ENCODE results near the gene B4GAT1. TPM values are rescaled to one million over a fixed set of nuclear protein-coding genes. Genes with fewer than 3 reads are reported as not detected.

B4GAT1 gene
- total RNA-seq, 1 donor from 2014 or later = 28.7 TPM

DNA sequence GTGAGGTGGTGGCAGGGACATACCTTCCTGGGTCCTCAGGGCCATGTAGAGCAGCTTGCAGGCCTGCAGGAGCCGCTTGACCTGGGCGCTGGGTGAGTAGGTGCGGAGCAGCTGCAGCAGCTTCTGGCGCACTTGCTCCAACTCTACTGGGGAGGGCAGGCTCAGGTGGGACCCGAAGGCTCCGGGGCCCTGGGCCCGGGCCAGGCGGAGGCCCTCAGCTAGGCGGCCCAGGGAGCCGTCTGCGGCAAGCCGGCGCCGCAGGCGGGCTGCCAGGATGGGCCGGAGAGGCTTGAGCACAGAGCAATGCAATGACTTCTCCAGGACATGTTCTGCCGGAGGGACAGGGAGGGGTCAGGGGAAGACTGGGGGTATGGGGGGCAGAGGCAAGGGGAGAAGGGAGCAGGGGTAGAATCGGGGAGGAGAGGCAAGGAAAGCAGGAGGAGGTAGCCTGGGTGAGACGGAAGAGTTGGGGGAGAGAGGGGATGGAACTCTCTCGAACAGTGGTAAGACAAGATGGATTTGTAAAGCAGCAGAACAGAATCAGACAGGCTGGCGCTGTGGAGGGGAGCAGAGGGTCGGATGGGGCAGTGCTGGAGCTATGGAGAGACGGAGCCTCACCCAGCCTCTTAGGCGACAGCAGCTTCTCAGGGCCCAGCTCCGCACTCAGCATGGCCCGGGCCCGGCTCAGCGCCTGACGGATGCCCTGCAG is 13.4 kb downstream of the B4GAT1 start:
- TF ChIP-seq, protein P1, sequence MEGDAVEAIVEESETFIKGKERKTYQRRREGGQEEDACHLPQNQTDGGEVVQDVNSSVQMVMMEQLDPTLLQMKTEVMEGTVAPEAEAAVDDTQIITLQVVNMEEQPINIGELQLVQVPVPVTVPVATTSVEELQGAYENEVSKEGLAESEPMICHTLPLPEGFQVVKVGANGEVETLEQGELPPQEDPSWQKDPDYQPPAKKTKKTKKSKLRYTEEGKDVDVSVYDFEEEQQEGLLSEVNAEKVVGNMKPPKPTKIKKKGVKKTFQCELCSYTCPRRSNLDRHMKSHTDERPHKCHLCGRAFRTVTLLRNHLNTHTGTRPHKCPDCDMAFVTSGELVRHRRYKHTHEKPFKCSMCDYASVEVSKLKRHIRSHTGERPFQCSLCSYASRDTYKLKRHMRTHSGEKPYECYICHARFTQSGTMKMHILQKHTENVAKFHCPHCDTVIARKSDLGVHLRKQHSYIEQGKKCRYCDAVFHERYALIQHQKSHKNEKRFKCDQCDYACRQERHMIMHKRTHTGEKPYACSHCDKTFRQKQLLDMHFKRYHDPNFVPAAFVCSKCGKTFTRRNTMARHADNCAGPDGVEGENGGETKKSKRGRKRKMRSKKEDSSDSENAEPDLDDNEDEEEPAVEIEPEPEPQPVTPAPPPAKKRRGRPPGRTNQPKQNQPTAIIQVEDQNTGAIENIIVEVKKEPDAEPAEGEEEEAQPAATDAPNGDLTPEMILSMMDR (IDR thresholded peaks at IDR 0.05; ENCODE audit: unreplicated experiment) = no peak
- no peak overlapping the region for H3K27ac Mint-ChIP-seq
- no peak overlapping the region for H3K4me3 Mint-ChIP-seq (ENCODE audit: low read depth)
- no peaks in the 10 kb centered on the region for H3K36me3 Mint-ChIP-seq (ENCODE audit: insufficient read depth)
- peaks cover 16% of the 10 kb centered on the region for H3K27me3 Mint-ChIP-seq
- no peaks in the 10 kb centered on the region for H3K9me3 Mint-ChIP-seq (ENCODE audit: low read depth)
- H3K4me1 Mint-ChIP-seq (ENCODE audit: low read depth) = peaks cover 2% of the 10 kb centered on the region
- no peak for DNase-seq (ENCODE audit: low spot score, unreplicated experiment)

DNA sequence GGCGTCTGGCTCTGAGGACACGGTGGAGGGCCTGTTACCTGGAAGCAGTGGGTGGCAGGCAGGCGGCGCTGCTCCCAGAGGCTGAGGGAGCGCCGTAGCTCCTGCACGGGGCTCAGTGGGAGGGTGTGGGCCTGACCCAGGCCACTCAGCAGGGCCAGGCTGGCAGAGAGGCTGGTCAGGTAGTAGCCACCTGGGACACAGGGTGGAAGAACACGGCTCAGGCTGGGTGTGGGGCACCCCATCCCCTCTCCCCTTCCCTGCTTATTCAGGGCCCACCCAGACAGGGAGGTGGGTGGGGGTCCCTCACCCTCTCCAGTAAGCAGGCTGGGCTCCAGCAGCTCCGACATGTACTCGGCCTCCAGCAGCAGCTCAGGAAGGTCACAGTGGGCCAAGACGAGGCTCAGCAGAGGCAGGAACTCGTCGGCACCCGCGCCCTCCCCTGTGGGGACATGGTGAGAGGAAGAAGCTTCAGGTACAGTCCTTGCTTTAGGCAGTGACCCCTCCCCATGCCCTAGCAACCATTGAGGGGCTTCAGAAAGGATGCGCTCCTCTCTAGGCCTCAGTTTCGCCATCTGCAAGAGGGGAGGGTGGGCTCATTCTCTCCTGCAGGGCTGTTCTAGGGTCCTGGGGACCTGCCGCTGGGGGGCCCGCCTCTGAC is 14.1 kb downstream of the B4GAT1 start:
- peaks cover 4% of the 10 kb centered on the region for H3K4me1 Mint-ChIP-seq (ENCODE audit: low read depth)
- H3K4me3 Mint-ChIP-seq (ENCODE audit: low read depth) = no peak overlapping the region
- no peak for DNase-seq (ENCODE audit: low spot score, unreplicated experiment)
- peaks cover 20% of the 10 kb centered on the region for H3K27me3 Mint-ChIP-seq
- H3K27ac Mint-ChIP-seq = no peak overlapping the region
- H3K9me3 Mint-ChIP-seq (ENCODE audit: low read depth) = no peaks in the 10 kb centered on the region
- H3K36me3 Mint-ChIP-seq (ENCODE audit: insufficient read depth) = no peaks in the 10 kb centered on the region
- TF ChIP-seq, protein P1 (IDR thresholded peaks at IDR 0.05; ENCODE audit: unreplicated experiment) = no peak

GRCh38 chr11:66332371-66333219 is 14.8 kb downstream of the B4GAT1 start:
- Mint-ChIP-seq H3K27ac (no peak overlapping the region), H3K4me3 (ENCODE audit: low read depth) (no peak overlapping the region), H3K9me3 (ENCODE audit: low read depth) (no peaks in the 10 kb centered on the region), H3K27me3 (peaks cover 24% of the 10 kb centered on the region), H3K36me3 (ENCODE audit: insufficient read depth) (no peaks in the 10 kb centered on the region), H3K4me1 (ENCODE audit: low read depth) (peaks cover 4% of the 10 kb centered on the region)
- TF ChIP-seq, protein P1 (IDR thresholded peaks at IDR 0.05; ENCODE audit: unreplicated experiment) = no peak
- DNase-seq (ENCODE audit: low spot score, unreplicated experiment) = no peak

GRCh38 chr11:66331542-66332370 is 15.7 kb downstream of the B4GAT1 start:
- H3K4me3 Mint-ChIP-seq (ENCODE audit: low read depth) = no peak overlapping the region
- TF ChIP-seq, protein P1 (IDR thresholded peaks at IDR 0.05; ENCODE audit: unreplicated experiment) = no peak
- H3K36me3 Mint-ChIP-seq (ENCODE audit: insufficient read depth) = no peaks in the 10 kb centered on the region
- H3K4me1 Mint-ChIP-seq (ENCODE audit: low read depth) = peaks cover 4% of the 10 kb centered on the region
- H3K9me3 Mint-ChIP-seq (ENCODE audit: low read depth) = no peaks in the 10 kb centered on the region
- peaks cover 28% of the 10 kb centered on the region for H3K27me3 Mint-ChIP-seq
- no peak for DNase-seq (ENCODE audit: low spot score, unreplicated experiment)
- H3K27ac Mint-ChIP-seq = no peak overlapping the region
